Measurements from ENCODE around the gene CHERP. TPM values are rescaled to one million over a fixed set of nuclear protein-coding genes. Genes with fewer than 3 reads are reported as not detected.
A peak's percentile ranks its signal among the peaks of the same experiment; 100 is the strongest.

Gene CHERP
- polyA plus RNA-seq, 2 of the 4 experiments (the other 2 are of a cell fraction), result 4.4 to 24.4 TPM

GRCh38 chr19:16529466-16530144, 12.6 kb downstream of the CHERP start:
- TF ChIP-seq E2F6 (IDR thresholded peaks at IDR 0.05; ENCODE audit: borderline replicate concordance, low read depth) (no peak), CBX8 (IDR thresholded peaks at IDR 0.05) (no peak), TFCP2L1 (CRISPR knock-in tag; IDR thresholded peaks at IDR 0.05) (no peak), MAFK (IDR thresholded peaks at IDR 0.05; ENCODE audit: partially characterized antibody) (no peak)
- 98% methylated on average over 14 of the region's 25 CpGs for WGBS (ENCODE audit: missing lambda C conversion rate)

GRCh38 chr19:16527971-16528521, 14.2 kb downstream of the CHERP start:
- Histone ChIP-seq H3K9me3 (no peaks in the 10 kb centered on the region), H3K4me1 (no peaks in the 10 kb centered on the region), H3K4me3 (no peak overlapping the region), H3K27ac (no peak overlapping the region), H3K4me2 (no peak overlapping the region)
- peak; percentile 58 to 62; a peak in 4 of 6 replicates for ATAC-seq
- FAIRE-seq, result no peak
- POLR2A ChIA-PET, result no interaction called here
- WGBS (ENCODE audit: missing lambda C conversion rate), result 86% methylated on average over 7 of the region's 12 CpGs
- TF ChIP-seq CHD4 (IDR thresholded peaks at IDR 0.05; ENCODE audit: borderline replicate concordance) (no peak), USF2 (IDR thresholded peaks at IDR 0.05) (no peak), EP300 (IDR thresholded peaks at IDR 0.05) (no peak), PBX3 (IDR thresholded peaks at IDR 0.05) (no peak), CTCF (IDR thresholded peaks at IDR 0.05) (peak; percentile 24; the same call in 1 of the 3 replicates), MAX (IDR thresholded peaks at IDR 0.05) (no peak), HOXA7 (CRISPR knock-in tag; IDR thresholded peaks at IDR 0.05) (no peak), SMC3 (IDR thresholded peaks at IDR 0.05) (no peak), RAD21 (conservative IDR thresholded peaks at IDR 0.05 in 1 of 2, IDR thresholded peaks at IDR 0.05 in 1 of 2) (peak in 1 of 2 experiments; percentile 22; a peak in 1 of 5 replicates)
- CTCF ChIA-PET, result interaction anchor here (0.6 to 1.9 kb wide), 2 partner anchors 11 to 15 kb away, joined by 5 to 13 read pairs; no protein-coding TSS in a partner anchor
- peak in 1 of 2 experiments; percentile 31 for DNase-seq (ENCODE audit: low read depth in 1 of 2, low spot score in 1 of 2)

More at GRCh38 chr19:16529466-16530144, 12.6 kb downstream of the CHERP start:
- CTCF ChIA-PET, result no interaction called here
- Histone ChIP-seq H3K4me1 (no peaks in the 10 kb centered on the region), H3K4me2 (no peak overlapping the region), H3K9me3 (no peaks in the 10 kb centered on the region), H3K4me3 (no peak overlapping the region), H3K27ac (no peak overlapping the region)
- ATAC-seq (no peak), DNase-seq (ENCODE audit: low read depth in 1 of 2, low spot score in 1 of 2) (no peak), FAIRE-seq (no peak)
- POLR2A ChIA-PET, result interaction anchor here (0.8 kb wide), 1 partner anchor 1663 kb away, joined by 3 read pairs; the partner anchor contains the start of gene MPV17L2

GRCh38 chr19:16527334-16527935, 14.8 kb downstream of the CHERP start:
- H3K4me3 ChIP-seq, result no peak overlapping the region
- POLR2A ChIA-PET, result no interaction called here
- H3K4me1 ChIP-seq, result no peaks in the 10 kb centered on the region
- no peak overlapping the region for H3K27ac ChIP-seq
- ATAC-seq, result no peak
- CTCF ChIA-PET, result interaction anchor here (1.9 to 2.1 kb wide), 2 partner anchors 10 kb away, joined by 5 to 13 read pairs; no protein-coding TSS in a partner anchor
- WGBS (ENCODE audit: missing lambda C conversion rate), result 87% methylated on average over 14 of the region's 14 CpGs
- no peak for FAIRE-seq
- no peak overlapping the region for H3K4me2 ChIP-seq
- H3K9me3 ChIP-seq, result no peaks in the 10 kb centered on the region
- DNase-seq (ENCODE audit: low read depth in 1 of 2, low spot score in 1 of 2), result no peak
- no peak for TF ChIP-seq MAFK (IDR thresholded peaks at IDR 0.05; ENCODE audit: partially characterized antibody)
- no peak for TF ChIP-seq FOSB (CRISPR knock-in tag; IDR thresholded peaks at IDR 0.05)
- TF ChIP-seq ZFP36 (IDR thresholded peaks at IDR 0.05; ENCODE audit: borderline replicate concordance, partially characterized antibody), result no peak
- no peak for TF ChIP-seq HEYL (CRISPR knock-in tag; IDR thresholded peaks at IDR 0.05)
- no peak for TF ChIP-seq HOXB13 (CRISPR knock-in tag; IDR thresholded peaks at IDR 0.05; ENCODE audit: low read depth)
- TF ChIP-seq CEBPB (IDR thresholded peaks at IDR 0.05), result no peak
- no peak for TF ChIP-seq RFX5 (IDR thresholded peaks at IDR 0.05)
- no peak for TF ChIP-seq ZC3H11A (IDR thresholded peaks at IDR 0.05)
- no peak for TF ChIP-seq MAX (IDR thresholded peaks at IDR 0.05)
- no peak for TF ChIP-seq JUN (IDR thresholded peaks at IDR 0.05)
- TF ChIP-seq CBX8 (IDR thresholded peaks at IDR 0.05), result no peak
- no peak for TF ChIP-seq E2F6 (IDR thresholded peaks at IDR 0.05; ENCODE audit: borderline replicate concordance, low read depth)
- TF ChIP-seq GATA3 (IDR thresholded peaks at IDR 0.05; ENCODE audit: borderline replicate concordance), result no peak
- no peak for TF ChIP-seq EHMT2 (IDR thresholded peaks at IDR 0.05; ENCODE audit: low read depth)
- TF ChIP-seq ELK1 (IDR thresholded peaks at IDR 0.05; ENCODE audit: low read depth, low read length), result no peak
- TF ChIP-seq ESRRA (IDR thresholded peaks at IDR 0.05; ENCODE audit: borderline replicate concordance, low read length), result no peak
